Hematopoietic multipotent progenitor cell treated with erythropoietin and hydrocortisone succinate and interleukin-3 and kit ligand, for 17 days (in vitro differentiated cells): Measurements from ENCODE around the gene BTBD6.
"Not testable (repeated sequence)": the region's sequence is repeated elsewhere in the genome, so short reads cannot be mapped to it uniquely, and the experiment has no call there.

Experiments
- DNase-seq: peaks from one replicate; pipeline ENCODE4 v3.0.0-alpha.2; 2015; ENCODE audit warnings: low spot score

Gene BTBD6

GRCh38 chr14:105297311-105297710, 49.0 kb downstream of the BTBD6 start:
- not testable (repeated sequence) for DNase-seq

GRCh38 chr14:105299654-105300541, 51.6 kb downstream of the BTBD6 start:
- no peak for DNase-seq
